Stomach (tissue), 9 donors: Measurements from ENCODE around the gene LHFPL6. TPM values are rescaled to one million over a fixed set of nuclear protein-coding genes. Genes with fewer than 3 reads are reported as not detected.

Experiments used
- DNase-seq, 2 donors: peaks; one replicate each; pipeline versions ENCODE4 v3.0.0 to v3.0.0-alpha.2; 2013 to 2019
- H3K27ac ChIP-seq, 5 donors: fragments of 200-600 bp in 4 of 5; sonication (generic) in 4 of 5; one replicate each; pipeline ENCODE4 v1.5.1; 2013 to 2019; ENCODE audit warnings: mild to moderate bottlenecking in 1 of 5, moderate library complexity in 1 of 5
- H3K27me3 ChIP-seq, 3 donors: fragments of 200-600 bp; sonication (generic); one replicate each; pipeline ENCODE4 v1.5.1; 2017 to 2019; ENCODE audit warnings: mixed run types in 1 of 3
- H3K36me3 ChIP-seq, 4 donors: fragments of 200-600 bp; sonication (generic); 1 replicate in 3 of 4; 2 replicates in 1 of 4; pipeline ENCODE4 v1.5.1; 2016 to 2019
- H3K4me1 ChIP-seq, 4 donors: fragments of 200-600 bp; sonication (generic); one replicate each; pipeline ENCODE4 v1.5.1; 2016 to 2019
- H3K4me3 ChIP-seq, 4 donors: fragments of 200-600 bp; sonication (generic) in 3 of 4; one replicate each; pipeline ENCODE4 v1.5.1; 2016 to 2019; ENCODE audit warnings: mild to moderate bottlenecking in 1 of 4
- H3K9me3 ChIP-seq, 4 donors: fragments of 200-600 bp; sonication (generic); one replicate each; pipeline ENCODE4 v1.5.1; 2016 to 2019
- CTCF ChIP-seq, 7 experiments: fragments of 450-650 bp in 4 of 7; fragments of 200-600 bp in 3 of 7; sonication (generic) in 3 of 7; IDR thresholded peaks; one replicate each; pipeline ENCODE4 v1.5.1; 2016 to 2019; ENCODE audit warnings: antibody characterized with exemption in 7 of 7, control low read depth in 2 of 7, mild to moderate bottlenecking in 1 of 7
- EP300 ChIP-seq: sonication (generic); formaldehyde crosslinking; IDR thresholded peaks from one replicate; pipeline ENCODE4 v1.6.1; 2017; ENCODE audit warnings: antibody characterized with exemption
- POLR2A ChIP-seq, 4 donors: fragments of 450-650 bp; IDR thresholded peaks; one replicate each; pipeline ENCODE4 v1.6.1; 2016; ENCODE audit warnings: antibody characterized with exemption in 4 of 4, control low read depth in 2 of 4, mild to moderate bottlenecking in 1 of 4, moderate library complexity in 1 of 4
- POLR2AphosphoS5 ChIP-seq, 3 donors: sonication (generic); formaldehyde crosslinking; IDR thresholded peaks; one replicate each; pipeline ENCODE4 v1.6.1; 2016; ENCODE audit warnings: antibody characterized with exemption in 3 of 3
- WGBS, 5 donors: extraction: QIAGEN DNeasy Blood & Tissue Kit in 3 of 5; methylation state at CpG; one replicate each; pipeline versions ENCODE4 v1.1.5 to v1.1.7; 2013 to 2018; 5-methylcytosine and 5-hydroxymethylcytosine counted together
- intact Hi-C: fragments of 100-400 bp; cut with DNase I; formaldehyde crosslinking; loops from one replicate; pipeline ENCODE4 v1.15.1; 2023; ENCODE audit warnings: low total_unique reads
- polyA plus RNA-seq, 3 donors: library from polyadenylated mRNA; stranded (reverse); fragments of 200-250 nt; gene quantifications; one replicate each; pipeline ENCODE4 v1.2.3, GENCODE V29; 2013
- total RNA-seq, 5 donors: library from RNA; depleted of rRNA; stranded (reverse); fragments of >200 nt; gene quantifications; one replicate each; pipeline versions ENCODE4 v1.1.0 to v1.2.3, GENCODE V29; 2014 to 2016
- donor health status: healthy with polysubstance abuse.
- donor health status: Bipolar disorder and iron deficiency.
- donor health status: healthy.

The LHFPL6 gene
- total and polyA plus RNA-seq, 8 donors: 4.7 to 53.6 (median 10.9) TPM

- TF ChIP-seq POLR2A (IDR thresholded peaks at IDR 0.05): no peak
- no peak for TF ChIP-seq EP300
- no peak for TF ChIP-seq POLR2AphosphoS5 (IDR thresholded peaks at IDR 0.05)
- no peak for TF ChIP-seq CTCF (IDR thresholded peaks at IDR 0.05)
- H3K4me3 ChIP-seq: no peak overlapping the region
- intact Hi-C loops: no loop called here
Observed at GRCh38 chr13:39298951-39299350, 304.0 kb downstream of the LHFPL6 start.

GRCh38 chr13:39297664-39298171 is 305.3 kb downstream of the LHFPL6 start:
- TF ChIP-seq POLR2AphosphoS5 (IDR thresholded peaks at IDR 0.05): no peak
- TF ChIP-seq EP300: no peak
- no peak for TF ChIP-seq CTCF (IDR thresholded peaks at IDR 0.05)
- TF ChIP-seq POLR2A (IDR thresholded peaks at IDR 0.05): no peak
- Histone ChIP-seq H3K4me3 (no peak overlapping the region), H3K9me3 (peaks cover 0 to 9% (median 6%) of the 10 kb centered on the region in 4 donors), H3K36me3 (no peaks in the 10 kb centered on the region), H3K27ac (no peak overlapping the region), H3K27me3 (no peaks in the 10 kb centered on the region), H3K4me1 (no peaks in the 10 kb centered on the region)
- WGBS, 5 donors: 50 to 93% (median 66%) methylated on average over 2 of the region's 2 CpGs
- intact Hi-C loops: no loop called here
- no peak for DNase-seq

More at GRCh38 chr13:39298951-39299350, 304.0 kb downstream of the LHFPL6 start:
- Histone ChIP-seq H3K9me3 (peaks cover 0 to 9% (median 6%) of the 10 kb centered on the region in 4 donors), H3K4me1 (no peaks in the 10 kb centered on the region), H3K27ac (no peak overlapping the region), H3K27me3 (no peaks in the 10 kb centered on the region), H3K36me3 (no peaks in the 10 kb centered on the region)
- no peak for DNase-seq

- Histone ChIP-seq H3K27me3 (no peaks in the 10 kb centered on the region), H3K27ac (no peak overlapping the region), H3K36me3 (no peaks in the 10 kb centered on the region), H3K4me3 (no peak overlapping the region), H3K4me1 (no peaks in the 10 kb centered on the region), H3K9me3 (peaks cover 0 to 9% (median 6%) of the 10 kb centered on the region in 4 donors)
- TF ChIP-seq EP300 (no peak), POLR2A (IDR thresholded peaks at IDR 0.05) (no peak), CTCF (IDR thresholded peaks at IDR 0.05) (no peak), POLR2AphosphoS5 (IDR thresholded peaks at IDR 0.05) (no peak)
- DNase-seq: no peak
- WGBS, 5 donors: 48 to 64% (median 52%) methylated on average over 1 of the region's 1 CpG
- intact Hi-C loops: no loop called here
Observed at GRCh38 chr13:39297023-39297422, 306.0 kb downstream of the LHFPL6 start.

GRCh38 chr13:39296193-39296592 is 306.8 kb downstream of the LHFPL6 start:
- no peaks in the 10 kb centered on the region for H3K36me3 ChIP-seq
- no peak for DNase-seq
- WGBS, 5 donors: 64 to 91% (median 80%) methylated on average over 1 to 2 of the region's 2 CpGs
- intact Hi-C loops: no loop called here
- no peaks in the 10 kb centered on the region for H3K27me3 ChIP-seq
- TF ChIP-seq POLR2AphosphoS5 (IDR thresholded peaks at IDR 0.05) (no peak), CTCF (IDR thresholded peaks at IDR 0.05) (no peak), POLR2A (IDR thresholded peaks at IDR 0.05) (no peak), EP300 (no peak)
- H3K9me3 ChIP-seq: peaks cover 0 to 9% (median 6%) of the 10 kb centered on the region in 4 donors
- no peak overlapping the region for H3K4me3 ChIP-seq
- H3K27ac ChIP-seq: no peak overlapping the region
- no peaks in the 10 kb centered on the region for H3K4me1 ChIP-seq

Other genes with a start within 250 kb of the LHFPL6 start
- gene COG6, start 52.5 kb upstream of the LHFPL6 start, total RNA-seq: 10 to 100 TPM in 3 of 5 donors, 1 to 10 TPM in 2; 7.7 to 42.4 (median 10.3) TPM
- gene COG6, start 52.5 kb upstream of the LHFPL6 start, polyA plus RNA-seq: 10 to 100 TPM in 1 of 3 donors, 1 to 10 TPM in 2; 6.5 to 11.2 (median 7.2) TPM